ENCODE data around the gene GAMT.

- no peak for TF ChIP-seq CTCF (conservative IDR thresholded peaks at IDR 0.05)
- TF ChIP-seq EZH2 (IDR thresholded peaks at IDR 0.05; ENCODE audit: low read depth) = no peak
Observed at GRCh38 chr19:1429750-1430149, 28.4 kb upstream of the GAMT start.

All from PC-9 (cell line).